Thoracic aorta (tissue), 2 donors: ENCODE measurements around the gene HS3ST3A1. TPM values are rescaled to one million over a fixed set of nuclear protein-coding genes. Genes with fewer than 3 reads are reported as not detected.

Experiments used
- ATAC-seq: fragments of 150-250 bp; one replicate; pipeline ENCODE4 v1.8.0; 2017; ENCODE audit warnings: low read depth; ENCODE audit not compliant: insufficient number of reproducible peaks, low FRiP score
- DNase-seq: peaks from one replicate; pipeline ENCODE4 v3.0.0-alpha.2; 2020; ENCODE audit warnings: low spot score
- H3K27ac ChIP-seq, 2 donors: fragments of 200-600 bp; sonication (generic); 1 replicate in 1 of 2; 2 replicates in 1 of 2; pipeline ENCODE4 v1.5.1; 2016; ENCODE audit warnings: mild to moderate bottlenecking in 2 of 2, moderate library complexity in 2 of 2
- H3K27me3 ChIP-seq: fragments of 200-600 bp; sonication (generic); replicated peaks from 2 replicates; pipeline ENCODE4 v1.6.0; 2016; ENCODE audit warnings: mild to moderate bottlenecking; ENCODE audit not compliant: insufficient read depth
- H3K36me3 ChIP-seq: fragments of 200-600 bp; sonication (generic); one replicate; pipeline ENCODE4 v1.5.1; 2016
- H3K4me1 ChIP-seq, 2 donors: fragments of 200-600 bp; sonication (generic); 1 replicate in 1 of 2; 2 replicates in 1 of 2; pipeline versions ENCODE4 v1.5.1 to v1.6.0; 2016; ENCODE audit warnings: low read depth in 2 of 2, mild to moderate bottlenecking in 1 of 2; ENCODE audit not compliant: control insufficient read depth in 1 of 2
- H3K4me3 ChIP-seq: fragments of 200-600 bp; sonication (generic); 2 replicates; pipeline ENCODE4 v1.5.1; 2016; ENCODE audit warnings: mild to moderate bottlenecking
- H3K9me3 ChIP-seq: fragments of 200-600 bp; sonication (generic); 2 replicates; pipeline ENCODE4 v1.5.1; 2016
- total RNA-seq, 2 donors: library from RNA; depleted of rRNA; stranded (reverse); fragments of >200 nt; gene quantifications; one replicate each; pipeline versions ENCODE4 v1.1.0 to v1.2.3, GENCODE V29; 2016
- TF ChIP-seq, protein P1 (sequence below): fragments of 200-600 bp; sonication (generic); IDR thresholded peaks from one replicate; pipeline ENCODE4 v1.5.1; 2019; ENCODE audit warnings: antibody characterized with exemption

Gene HS3ST3A1
- total RNA-seq, 2 donors from 2014 or later = 1.5 to 5.4 TPM

GRCh38 chr17:13575466-13575865, 26.3 kb downstream of the HS3ST3A1 start:
- H3K4me3 ChIP-seq = no peak overlapping the region
- no peaks in the 10 kb centered on the region for H3K36me3 ChIP-seq
- DNase-seq (no peak), ATAC-seq (no peak)
- no peaks in the 10 kb centered on the region for H3K4me1 ChIP-seq
- H3K27me3 ChIP-seq = no peaks in the 10 kb centered on the region
- TF ChIP-seq, protein P1, sequence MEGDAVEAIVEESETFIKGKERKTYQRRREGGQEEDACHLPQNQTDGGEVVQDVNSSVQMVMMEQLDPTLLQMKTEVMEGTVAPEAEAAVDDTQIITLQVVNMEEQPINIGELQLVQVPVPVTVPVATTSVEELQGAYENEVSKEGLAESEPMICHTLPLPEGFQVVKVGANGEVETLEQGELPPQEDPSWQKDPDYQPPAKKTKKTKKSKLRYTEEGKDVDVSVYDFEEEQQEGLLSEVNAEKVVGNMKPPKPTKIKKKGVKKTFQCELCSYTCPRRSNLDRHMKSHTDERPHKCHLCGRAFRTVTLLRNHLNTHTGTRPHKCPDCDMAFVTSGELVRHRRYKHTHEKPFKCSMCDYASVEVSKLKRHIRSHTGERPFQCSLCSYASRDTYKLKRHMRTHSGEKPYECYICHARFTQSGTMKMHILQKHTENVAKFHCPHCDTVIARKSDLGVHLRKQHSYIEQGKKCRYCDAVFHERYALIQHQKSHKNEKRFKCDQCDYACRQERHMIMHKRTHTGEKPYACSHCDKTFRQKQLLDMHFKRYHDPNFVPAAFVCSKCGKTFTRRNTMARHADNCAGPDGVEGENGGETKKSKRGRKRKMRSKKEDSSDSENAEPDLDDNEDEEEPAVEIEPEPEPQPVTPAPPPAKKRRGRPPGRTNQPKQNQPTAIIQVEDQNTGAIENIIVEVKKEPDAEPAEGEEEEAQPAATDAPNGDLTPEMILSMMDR = no peak
- no peak overlapping the region for H3K27ac ChIP-seq
- no peaks in the 10 kb centered on the region for H3K9me3 ChIP-seq

DNA sequence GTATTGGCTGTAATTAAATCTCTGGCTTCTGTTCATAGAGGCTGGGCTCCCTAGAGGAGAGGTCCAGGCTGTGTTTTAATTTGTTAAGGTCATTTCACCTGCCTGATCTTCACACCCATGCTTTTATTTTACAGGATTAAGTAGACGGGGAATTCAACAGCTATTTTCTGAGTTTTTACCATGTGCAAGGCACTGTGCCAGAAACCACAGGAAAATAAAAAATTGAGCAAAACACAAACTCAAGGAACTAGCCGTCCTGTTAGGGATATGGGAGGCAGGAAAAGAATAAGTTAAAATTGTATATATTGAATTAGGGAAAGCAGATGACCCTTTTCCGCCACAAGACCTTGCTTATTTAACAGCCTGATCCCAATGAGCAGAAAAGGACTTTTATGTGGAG, 29.1 kb downstream of the HS3ST3A1 start:
- H3K27ac ChIP-seq = no peak overlapping the region
- no peaks in the 10 kb centered on the region for H3K36me3 ChIP-seq
- H3K9me3 ChIP-seq = peaks cover under 1% of the 10 kb centered on the region
- DNase-seq (no peak), ATAC-seq (no peak)
- H3K27me3 ChIP-seq = no peaks in the 10 kb centered on the region
- TF ChIP-seq, protein P1 = no peak
- H3K4me3 ChIP-seq = no peak overlapping the region
- H3K4me1 ChIP-seq = no peaks in the 10 kb centered on the region

GRCh38 chr17:13569398-13570123, 32.2 kb downstream of the HS3ST3A1 start:
- ATAC-seq (no peak), DNase-seq (no peak)
- TF ChIP-seq, protein P1 = no peak
- H3K27me3 ChIP-seq = no peaks in the 10 kb centered on the region
- H3K36me3 ChIP-seq = no peaks in the 10 kb centered on the region
- H3K27ac ChIP-seq = no peak overlapping the region
- H3K4me1 ChIP-seq = no peaks in the 10 kb centered on the region
- peaks cover 4% of the 10 kb centered on the region for H3K9me3 ChIP-seq
- H3K4me3 ChIP-seq = no peak overlapping the region

DNA sequence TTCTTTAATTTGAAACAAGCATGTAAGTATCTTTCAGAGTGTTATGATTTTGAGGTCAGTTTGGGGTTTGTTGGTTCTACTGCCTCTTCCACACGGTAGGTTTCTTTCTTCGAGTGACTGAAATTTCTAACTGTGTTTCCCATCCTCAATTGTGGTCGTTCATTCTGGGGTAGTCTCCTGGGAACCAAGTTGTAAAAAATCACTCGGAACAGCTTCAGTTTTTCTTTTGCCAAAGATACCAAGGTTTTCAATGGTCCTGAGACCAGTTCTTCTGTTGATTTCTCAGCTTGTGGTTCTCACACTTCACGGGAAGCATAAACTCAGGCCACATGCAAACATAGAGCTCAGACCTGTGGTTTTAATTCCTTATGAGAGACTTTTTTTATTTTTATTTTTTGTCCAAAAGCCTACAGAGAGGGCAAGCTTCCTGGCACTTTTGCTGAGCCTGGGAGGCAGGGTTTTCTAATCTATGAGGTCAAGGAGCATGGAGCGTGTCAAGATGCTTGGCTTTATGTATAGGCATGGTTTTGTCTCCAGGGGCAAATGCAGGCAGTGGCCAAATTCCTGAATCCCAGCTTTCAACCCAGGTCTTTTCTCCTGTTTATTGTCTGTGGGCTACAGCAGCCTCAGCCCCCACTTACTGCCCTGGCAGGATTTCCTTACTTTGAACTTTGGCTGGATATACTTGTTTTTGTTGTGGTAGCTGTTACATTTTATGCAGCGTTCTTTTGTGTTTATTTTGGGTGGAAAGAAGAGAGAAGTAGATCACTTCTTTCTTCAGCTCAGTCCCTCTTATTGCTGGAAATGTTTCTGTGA, 32.9 kb downstream of the HS3ST3A1 start:
- no peak overlapping the region for H3K27ac ChIP-seq
- no peak for ATAC-seq
- no peaks in the 10 kb centered on the region for H3K4me1 ChIP-seq
- no peaks in the 10 kb centered on the region for H3K27me3 ChIP-seq
- TF ChIP-seq, protein P1 = no peak
- no peaks in the 10 kb centered on the region for H3K36me3 ChIP-seq
- H3K4me3 ChIP-seq = no peak overlapping the region
- no peak for DNase-seq
- peaks cover 4% of the 10 kb centered on the region for H3K9me3 ChIP-seq

DNA sequence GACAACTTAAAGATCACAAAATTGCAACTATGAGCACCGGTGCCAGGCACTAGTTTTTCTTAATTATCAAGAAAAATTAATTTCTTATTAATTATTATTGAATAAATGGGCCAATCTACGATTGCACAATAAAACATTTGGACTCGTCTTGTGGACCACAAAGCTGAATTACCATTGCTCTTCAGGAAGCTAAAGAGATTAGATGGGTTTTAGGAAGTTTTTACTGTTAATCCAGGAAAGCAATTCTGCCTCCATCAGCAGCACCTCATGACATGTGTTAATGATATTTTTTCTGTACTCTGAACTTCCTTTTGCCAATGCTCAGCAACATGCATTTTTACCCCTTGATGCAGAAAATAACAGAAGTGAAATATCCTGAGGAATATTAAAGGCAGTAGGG, 37.9 kb downstream of the HS3ST3A1 start:
- no peaks in the 10 kb centered on the region for H3K4me1 ChIP-seq
- ATAC-seq (no peak), DNase-seq (no peak)
- H3K4me3 ChIP-seq = no peak overlapping the region
- no peak overlapping the region for H3K27ac ChIP-seq
- H3K27me3 ChIP-seq = no peaks in the 10 kb centered on the region
- TF ChIP-seq, protein P1 = no peak
- no peaks in the 10 kb centered on the region for H3K36me3 ChIP-seq
- peaks cover 4% of the 10 kb centered on the region for H3K9me3 ChIP-seq
